ENCODE measurements around the gene VRK2. TPM values are rescaled to one million over a fixed set of nuclear protein-coding genes. Genes with fewer than 3 reads are reported as not detected.

VRK2 gene
- total and polyA plus RNA-seq, 2 experiments from 2014 or later: 11.8 to 18.1 TPM

- H3K27ac ChIP-seq: no peak overlapping the region
- H3K4me3 ChIP-seq: no peak overlapping the region
- DNase-seq (ENCODE audit: low read depth in 1 of 2, low spot score in 1 of 2): no peak
- no peaks in the 10 kb centered on the region for H3K4me1 ChIP-seq (ENCODE audit: low read depth)
- no peaks in the 10 kb centered on the region for H3K27me3 ChIP-seq
- TF ChIP-seq CTCF (IDR thresholded peaks at IDR 0.05; ENCODE audit: low read depth, low read length): no peak
- no peaks in the 10 kb centered on the region for H3K9me3 ChIP-seq (ENCODE audit: low read depth)
- H3K36me3 ChIP-seq: no peaks in the 10 kb centered on the region
These were observed 21.3 kb upstream of the VRK2 start for GRCh38 chr2:58025150-58025933.

- Histone ChIP-seq H3K4me3 (no peak overlapping the region), H3K9me3 (ENCODE audit: low read depth) (no peaks in the 10 kb centered on the region), H3K27me3 (no peaks in the 10 kb centered on the region), H3K4me1 (ENCODE audit: low read depth) (no peaks in the 10 kb centered on the region), H3K27ac (no peak overlapping the region), H3K36me3 (no peaks in the 10 kb centered on the region)
- no peak for TF ChIP-seq CTCF (IDR thresholded peaks at IDR 0.05; ENCODE audit: low read depth, low read length)
- no peak for DNase-seq (ENCODE audit: low read depth in 1 of 2, low spot score in 1 of 2)
These were observed 19.6 kb upstream of the VRK2 start for GRCh38 chr2:58027029-58027428.

DNA sequence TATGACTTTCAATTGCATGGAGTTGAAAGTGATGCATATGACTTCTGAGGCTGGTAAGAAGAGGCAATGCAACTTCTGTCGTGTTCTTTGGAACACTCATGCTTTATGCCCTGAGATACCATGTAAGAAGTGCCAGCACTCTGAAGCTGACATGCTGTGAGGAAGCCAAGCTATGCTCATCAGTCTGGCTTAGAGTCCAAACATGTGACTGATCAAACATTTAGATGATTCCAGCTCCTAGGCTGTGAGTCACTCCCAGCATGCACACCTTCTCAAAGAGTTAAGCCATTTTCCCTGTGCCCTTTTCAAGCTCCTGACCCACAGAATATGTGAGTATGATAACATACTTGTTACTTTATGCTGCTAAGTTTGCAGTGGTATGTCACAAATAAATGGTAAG is 15.8 kb upstream of the VRK2 start:
- no peak overlapping the region for H3K4me3 ChIP-seq
- H3K27ac ChIP-seq: no peak overlapping the region
- no peak for DNase-seq (ENCODE audit: low read depth in 1 of 2, low spot score in 1 of 2)
- H3K27me3 ChIP-seq: no peaks in the 10 kb centered on the region
- H3K4me1 ChIP-seq (ENCODE audit: low read depth): no peaks in the 10 kb centered on the region
- no peaks in the 10 kb centered on the region for H3K9me3 ChIP-seq (ENCODE audit: low read depth)
- TF ChIP-seq CTCF (IDR thresholded peaks at IDR 0.05; ENCODE audit: low read depth, low read length): no peak
- no peaks in the 10 kb centered on the region for H3K36me3 ChIP-seq

DNA sequence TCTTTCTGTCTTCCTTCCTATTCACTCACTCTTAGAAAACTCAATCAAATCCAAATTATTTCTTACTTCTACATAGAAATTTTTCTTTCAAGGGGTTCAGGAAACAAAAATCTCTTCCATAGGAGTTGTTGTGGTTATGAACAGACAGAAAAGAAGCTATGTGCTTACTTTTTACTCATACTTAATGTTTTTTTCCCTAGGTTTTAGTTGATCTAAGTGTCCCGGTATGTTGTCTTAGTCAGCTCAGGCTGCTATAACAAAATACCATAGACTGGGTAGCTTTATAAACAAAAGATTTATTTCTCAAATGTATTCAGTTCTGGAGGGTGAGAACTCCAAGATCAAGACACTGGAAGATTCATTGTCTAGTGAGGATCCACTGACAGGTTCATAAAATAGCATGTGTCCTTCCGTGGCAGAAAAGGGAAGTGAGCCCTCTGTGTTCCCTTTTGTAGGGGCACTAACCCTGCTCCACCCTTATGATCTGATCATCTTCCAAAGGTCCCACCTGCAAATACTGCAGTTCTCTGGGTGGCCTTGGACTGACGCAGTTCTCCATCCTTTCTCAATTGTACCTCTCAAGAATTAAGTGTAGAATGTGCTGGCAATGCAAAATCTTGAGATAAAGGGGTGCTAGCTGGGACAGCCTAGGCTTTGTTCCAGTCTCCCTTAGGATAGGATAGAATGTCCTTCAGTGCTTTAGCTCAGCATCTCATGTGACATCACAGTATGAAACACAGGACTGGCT is 14.4 kb upstream of the VRK2 start:
- TF ChIP-seq CTCF (IDR thresholded peaks at IDR 0.05; ENCODE audit: low read depth, low read length): no peak
- Histone ChIP-seq H3K27me3 (no peaks in the 10 kb centered on the region), H3K4me1 (ENCODE audit: low read depth) (no peaks in the 10 kb centered on the region), H3K27ac (no peak overlapping the region), H3K4me3 (no peak overlapping the region), H3K9me3 (ENCODE audit: low read depth) (no peaks in the 10 kb centered on the region), H3K36me3 (no peaks in the 10 kb centered on the region)
- DNase-seq (ENCODE audit: low read depth in 1 of 2, low spot score in 1 of 2): no peak

- no peak overlapping the region for H3K27ac ChIP-seq
- H3K4me3 ChIP-seq: no peak overlapping the region
- H3K36me3 ChIP-seq: no peaks in the 10 kb centered on the region
- H3K4me1 ChIP-seq (ENCODE audit: low read depth): no peaks in the 10 kb centered on the region
- no peak for TF ChIP-seq CTCF (IDR thresholded peaks at IDR 0.05; ENCODE audit: low read depth, low read length)
- DNase-seq (ENCODE audit: low read depth in 1 of 2, low spot score in 1 of 2): no peak
- H3K27me3 ChIP-seq: no peaks in the 10 kb centered on the region
- no peaks in the 10 kb centered on the region for H3K9me3 ChIP-seq (ENCODE audit: low read depth)
These were observed 13.9 kb upstream of the VRK2 start for GRCh38 chr2:58032764-58033080.
